Smooth muscle cell (in vitro differentiated cells): Measurements from ENCODE around the gene BMP5. TPM values are rescaled to one million over a fixed set of nuclear protein-coding genes. Genes with fewer than 3 reads are reported as not detected.

Experiments used
- DNase-seq: peaks from one replicate; lab custom pipeline; 2025; ENCODE audit not compliant: unreplicated experiment; lab: John Stamatoyannopoulos, UW
- H2AFZ ChIP-seq: fragments of 200-600 bp; sonication (generic); 2 replicates; pipeline ENCODE4 v1.6.0; 2016; ENCODE audit warnings: antibody characterized with exemption, low read depth, mild to moderate bottlenecking
- H3F3A ChIP-seq: fragments of 200-600 bp; sonication (generic); 2 replicates; pipeline ENCODE4 v1.6.0; 2017; ENCODE audit warnings: antibody characterized with exemption, low read depth
- H3K27ac ChIP-seq: fragments of 200-600 bp; sonication (generic); 2 replicates; pipeline ENCODE4 v1.5.1; 2016; ENCODE audit warnings: low read depth, mild to moderate bottlenecking
- H3K27me3 ChIP-seq: fragments of 200-600 bp; sonication (generic); 2 replicates; pipeline ENCODE4 v1.6.1; 2016; ENCODE audit warnings: low read depth, mild to moderate bottlenecking
- H3K36me3 ChIP-seq: fragments of 200-600 bp; sonication (generic); 2 replicates; pipeline ENCODE4 v1.5.1; 2016; ENCODE audit warnings: low read depth
- H3K4me1 ChIP-seq: fragments of 200-600 bp; sonication (generic); 2 replicates; pipeline ENCODE4 v1.5.1; 2016; ENCODE audit warnings: low read depth
- H3K4me2 ChIP-seq: fragments of 200-600 bp; sonication (generic); 2 replicates; pipeline ENCODE4 v1.6.0; 2016; ENCODE audit warnings: mild to moderate bottlenecking
- H3K4me3 ChIP-seq: fragments of 200-600 bp; sonication (generic); 2 replicates; pipeline ENCODE4 v1.5.1; 2016; ENCODE audit warnings: mild to moderate bottlenecking
- H3K79me2 ChIP-seq: fragments of 200-600 bp; sonication (generic); 2 replicates; pipeline ENCODE4 v1.6.0; 2016; ENCODE audit warnings: low read depth, mild to moderate bottlenecking
- H3K9ac ChIP-seq: fragments of 200-600 bp; sonication (generic); 2 replicates; pipeline ENCODE4 v1.6.0; 2016; ENCODE audit warnings: low read depth
- H3K9me3 ChIP-seq: fragments of 200-600 bp; sonication (generic); replicated peaks from 2 replicates; pipeline ENCODE4 v1.5.1; 2016; ENCODE audit warnings: low read depth
- H4K20me1 ChIP-seq: fragments of 200-600 bp; sonication (generic); 2 replicates; pipeline ENCODE4 v1.6.0; 2016; ENCODE audit warnings: low read depth
- WGBS: methylation state at CpG from one replicate; pipeline ENCODE4 v1.1.7; 2016; ENCODE audit warnings: low lambda C conversion rate; 5-methylcytosine and 5-hydroxymethylcytosine counted together
- polyA plus RNA-seq: library from polyadenylated mRNA; unstranded; fragments of >200 nt; fragmentation: Nextera tagmentation; extraction: Ambion mirVana; gene quantifications from 2 replicates; pipeline ENCODE4 v1.2.1, GENCODE V29; 2016
- total RNA-seq: library from RNA; depleted of rRNA; stranded (reverse); fragments of >200 nt; gene quantifications from 2 replicates; pipeline ENCODE4 v1.2.3, GENCODE V29; 2014
- TF ChIP-seq, protein P1 (sequence below): fragments of 200-600 bp; sonication (generic); IDR thresholded peaks from 2 replicates; pipeline ENCODE4 v1.5.1; 2017; ENCODE audit warnings: borderline replicate concordance, mild to moderate bottlenecking, antibody characterized with exemption; ENCODE audit not compliant: insufficient read depth, poor library complexity, severe bottlenecking

The BMP5 gene
- total and polyA plus RNA-seq, 2 experiments from 2014 or later = 0.07 to 3.5 TPM

DNA sequence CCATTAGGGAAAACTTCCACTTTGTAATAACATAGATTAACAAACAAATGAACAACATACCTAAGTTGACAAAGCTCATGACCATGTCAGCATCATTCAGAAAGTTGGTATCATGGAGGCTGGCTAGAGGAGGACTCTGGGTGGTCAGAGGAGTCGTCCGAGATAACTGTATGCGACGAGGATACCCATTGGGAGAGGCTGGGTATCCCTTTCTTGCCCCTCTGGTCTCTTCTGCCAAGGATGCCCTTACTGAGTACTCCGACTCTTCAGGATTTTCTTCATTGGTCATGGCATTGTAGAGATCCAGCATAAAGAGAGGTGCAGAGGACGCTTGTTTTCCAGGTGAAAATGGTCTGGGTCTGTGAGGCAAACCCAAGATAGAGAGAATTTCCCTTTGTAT is 1.1 kb downstream of the BMP5 start:
- Histone ChIP-seq H3K36me3 (no peaks in the 10 kb centered on the region), H3F3A (no peaks in the 10 kb centered on the region), H3K4me2 (peak overlapping the region; percentile 18), H3K4me1 (peaks cover 54% of the 10 kb centered on the region), H4K20me1 (no peaks in the 10 kb centered on the region), H3K79me2 (peaks cover 19% of the 10 kb centered on the region), H3K27me3 (no peaks in the 10 kb centered on the region), H2AFZ (peak overlapping the region; percentile 76), H3K9ac (no peak overlapping the region), H3K4me3 (peak overlapping the region; percentile 55), H3K27ac (no peak overlapping the region), H3K9me3 (no peaks in the 10 kb centered on the region)
- 87% methylated on average over 6 of the region's 6 CpGs for WGBS
- DNase-seq = no peak
- TF ChIP-seq, protein P1, sequence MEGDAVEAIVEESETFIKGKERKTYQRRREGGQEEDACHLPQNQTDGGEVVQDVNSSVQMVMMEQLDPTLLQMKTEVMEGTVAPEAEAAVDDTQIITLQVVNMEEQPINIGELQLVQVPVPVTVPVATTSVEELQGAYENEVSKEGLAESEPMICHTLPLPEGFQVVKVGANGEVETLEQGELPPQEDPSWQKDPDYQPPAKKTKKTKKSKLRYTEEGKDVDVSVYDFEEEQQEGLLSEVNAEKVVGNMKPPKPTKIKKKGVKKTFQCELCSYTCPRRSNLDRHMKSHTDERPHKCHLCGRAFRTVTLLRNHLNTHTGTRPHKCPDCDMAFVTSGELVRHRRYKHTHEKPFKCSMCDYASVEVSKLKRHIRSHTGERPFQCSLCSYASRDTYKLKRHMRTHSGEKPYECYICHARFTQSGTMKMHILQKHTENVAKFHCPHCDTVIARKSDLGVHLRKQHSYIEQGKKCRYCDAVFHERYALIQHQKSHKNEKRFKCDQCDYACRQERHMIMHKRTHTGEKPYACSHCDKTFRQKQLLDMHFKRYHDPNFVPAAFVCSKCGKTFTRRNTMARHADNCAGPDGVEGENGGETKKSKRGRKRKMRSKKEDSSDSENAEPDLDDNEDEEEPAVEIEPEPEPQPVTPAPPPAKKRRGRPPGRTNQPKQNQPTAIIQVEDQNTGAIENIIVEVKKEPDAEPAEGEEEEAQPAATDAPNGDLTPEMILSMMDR = no peak

DNA sequence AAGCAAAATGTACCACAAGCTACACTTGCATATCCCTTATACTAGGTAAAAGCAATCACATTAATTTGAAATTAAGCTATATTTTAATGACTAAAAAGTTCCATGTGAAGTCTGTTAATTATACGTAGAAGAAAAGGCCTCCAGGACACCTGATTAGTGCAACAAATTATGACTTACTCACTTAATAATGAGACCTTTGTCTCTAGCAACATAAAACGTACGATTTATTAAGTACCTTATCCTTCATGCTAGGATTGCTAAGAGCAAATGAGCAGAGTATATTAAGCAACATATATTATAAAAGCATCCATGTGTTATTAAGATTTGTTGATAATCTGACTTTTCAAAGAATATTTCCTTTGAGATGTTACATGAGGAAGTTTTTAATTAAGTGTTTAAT is 2.5 kb downstream of the BMP5 start:
- Histone ChIP-seq H2AFZ (no peak overlapping the region), H3K79me2 (peaks cover 19% of the 10 kb centered on the region), H3K4me1 (peaks cover 57% of the 10 kb centered on the region), H3K27ac (no peak overlapping the region), H3K4me3 (peak overlapping the region; percentile 55), H3K9me3 (no peaks in the 10 kb centered on the region), H3K36me3 (no peaks in the 10 kb centered on the region), H3K4me2 (peak overlapping the region; percentile 18), H4K20me1 (no peaks in the 10 kb centered on the region), H3K9ac (peak overlapping the region; percentile 49), H3K27me3 (no peaks in the 10 kb centered on the region), H3F3A (no peaks in the 10 kb centered on the region)
- WGBS = 69% methylated on average over 3 of the region's 3 CpGs
- DNase-seq = no peak
- TF ChIP-seq, protein P1 = no peak

DNA sequence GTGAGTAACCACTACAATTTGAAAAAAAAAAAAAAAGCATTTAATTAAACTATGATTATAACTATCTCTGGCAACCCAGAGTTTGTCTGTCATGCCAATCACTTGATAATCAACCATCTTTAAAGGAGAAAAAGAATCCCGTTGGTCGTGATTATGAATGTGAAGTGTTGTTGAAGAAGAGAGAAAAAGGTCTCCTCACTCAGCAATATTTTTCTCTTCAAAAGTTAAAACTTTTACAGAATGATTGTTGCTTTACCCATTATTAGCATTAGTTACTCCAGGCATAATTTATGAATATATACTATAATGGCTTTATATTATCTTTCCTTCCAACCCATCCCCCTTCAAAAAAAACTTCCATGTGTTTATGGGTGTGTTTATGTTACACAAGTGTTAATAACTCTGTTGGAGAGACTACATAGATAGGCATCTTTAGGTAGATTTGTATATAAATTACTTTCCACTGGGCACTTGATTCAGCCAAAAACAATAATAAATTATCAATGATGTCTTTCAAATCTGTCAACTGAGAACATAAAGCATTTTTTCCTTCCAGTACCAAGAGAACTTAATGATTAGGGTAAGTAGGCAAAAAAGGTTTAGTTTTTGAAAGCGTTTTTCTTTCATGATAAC is 5.1 kb downstream of the BMP5 start:
- whole genome bisulfite sequencing = 94% methylated on average over 3 of the region's 3 CpGs
- no peak for DNase-seq
- Histone ChIP-seq H3K4me1 (peaks cover 38% of the 10 kb centered on the region), H2AFZ (no peak overlapping the region), H3K9me3 (no peaks in the 10 kb centered on the region), H3K27ac (peak overlapping the region; percentile 90), H3F3A (no peaks in the 10 kb centered on the region), H3K4me2 (no peak overlapping the region), H3K4me3 (peak overlapping the region; percentile 55), H3K9ac (no peak overlapping the region), H3K36me3 (no peaks in the 10 kb centered on the region), H4K20me1 (no peaks in the 10 kb centered on the region), H3K79me2 (peaks cover 19% of the 10 kb centered on the region), H3K27me3 (no peaks in the 10 kb centered on the region)
- TF ChIP-seq, protein P1 = no peak

DNA sequence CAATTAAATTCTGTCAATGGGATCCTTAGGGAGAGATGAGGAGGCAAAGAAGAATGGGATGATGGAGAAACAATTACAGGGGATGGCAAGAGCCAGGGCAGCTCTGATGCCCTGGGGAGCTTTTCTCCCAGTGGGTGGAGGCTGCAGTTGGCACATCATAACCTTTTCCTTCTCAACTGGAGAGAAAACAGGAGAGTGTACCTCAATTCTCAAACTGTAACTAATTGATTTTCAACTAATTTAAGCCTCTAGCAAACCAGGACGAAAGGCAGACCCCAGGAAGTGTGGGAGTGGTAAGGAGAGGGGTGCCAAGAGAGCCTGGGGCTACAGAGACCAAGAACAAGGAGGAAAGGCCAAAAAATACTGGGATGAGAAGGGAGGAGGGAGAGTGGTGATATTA is 5.7 kb downstream of the BMP5 start:
- Histone ChIP-seq H3K27ac (peak overlapping the region; percentile 90), H3K36me3 (no peaks in the 10 kb centered on the region), H3K9me3 (no peaks in the 10 kb centered on the region), H2AFZ (no peak overlapping the region), H3K4me1 (peaks cover 32% of the 10 kb centered on the region), H3K9ac (peak overlapping the region; percentile 52), H3K27me3 (no peaks in the 10 kb centered on the region), H3K79me2 (peaks cover 19% of the 10 kb centered on the region), H3F3A (no peaks in the 10 kb centered on the region), H4K20me1 (no peaks in the 10 kb centered on the region), H3K4me3 (peak overlapping the region; percentile 55), H3K4me2 (peak overlapping the region; percentile 13)
- 57% methylated on average over 1 of the region's 1 CpG for WGBS
- no peak for DNase-seq
- TF ChIP-seq, protein P1 = no peak
